GM21825 (cell line): ENCODE results near the gene TUBB4B.

ENCODE experiments used
- ATAC-seq: cut with Tn5 transposase; IDR thresholded peaks from one replicate; pipeline ENCODE4 v1.9.1; 2021; ENCODE audit warnings: mild to moderate bottlenecking, moderate library complexity; ENCODE audit not compliant: unreplicated experiment

The TUBB4B gene

GRCh38 chr9:137240841-137241489, at the start of gene TUBB4B:
Gene TUBB4B (plus strand): TSS chr9:137241287. CDS start chr9:137241361, 74 bp downstream.
- ATAC-seq, result peak; percentile 63

- ATAC-seq, result no peak
These were observed 49.2 kb upstream of the TUBB4B start for GRCh38 chr9:137191691-137192447.

- ATAC-seq, result no peak
These were observed 48.7 kb upstream of the TUBB4B start for GRCh38 chr9:137192448-137192780.

GRCh38 chr9:137192859-137193258, 48.2 kb upstream of the TUBB4B start:
- no peak for ATAC-seq

GRCh38 chr9:137193771-137194170, 47.3 kb upstream of the TUBB4B start:
- no peak for ATAC-seq

- no peak for ATAC-seq
These were observed 46.7 kb upstream of the TUBB4B start for GRCh38 chr9:137194388-137194787.

- ATAC-seq, result no peak
These were observed 46.2 kb upstream of the TUBB4B start for GRCh38 chr9:137194909-137195308.

GRCh38 chr9:137195525-137196220, 45.4 kb upstream of the TUBB4B start:
- no peak for ATAC-seq

- ATAC-seq, result no peak
These were observed 42.8 kb upstream of the TUBB4B start for GRCh38 chr9:137198051-137198901.

- ATAC-seq, result no peak
These were observed 42.2 kb upstream of the TUBB4B start for GRCh38 chr9:137198902-137199283.

GRCh38 chr9:137199411-137200121, 41.5 kb upstream of the TUBB4B start:
- ATAC-seq, result no peak

- ATAC-seq, result peak; percentile 81
These were observed 40.5 kb upstream of the TUBB4B start, which contains the start of gene TPRN for GRCh38 chr9:137200311-137201204. Gene TPRN (minus strand): TSS chr9:137200741. CDS start chr9:137200711, 30 bp downstream.

GRCh38 chr9:137201205-137201868, 39.8 kb upstream of the TUBB4B start:
- ATAC-seq, result no peak

GRCh38 chr9:137202966-137203365, 38.1 kb upstream of the TUBB4B start:
- ATAC-seq, result no peak

- no peak for ATAC-seq
These were observed 36.4 kb upstream of the TUBB4B start for GRCh38 chr9:137204731-137205125.

- peak; percentile 38 for ATAC-seq
These were observed 35.7 kb upstream of the TUBB4B start, which contains the start of the genes NDOR1 and TMEM203 for GRCh38 chr9:137205126-137206069. Gene NDOR1 (plus strand): TSS chr9:137205700. CDS start chr9:137205778, 78 bp downstream. Gene TMEM203 (minus strand): TSS chr9:137205648. CDS start chr9:137205414, 234 bp downstream.

- ATAC-seq, result no peak
These were observed 34.5 kb upstream of the TUBB4B start for GRCh38 chr9:137206602-137207001.
